Neural cell (in vitro differentiated cells): ENCODE data around the gene RELN.

Source experiments
- EZH2 ChIP-seq: fragments of 200-600, 300-800 bp; shearing (Covaris generic), sonication (generic); IDR thresholded peaks from 2 replicates; pipeline ENCODE4 v1.6.1; 2014; ENCODE audit warnings: antibody characterized with exemption, low read length, borderline replicate concordance, mild to moderate bottlenecking; ENCODE audit not compliant: insufficient read depth, poor library complexity, severe bottlenecking
- POLR2AphosphoS5 ChIP-seq: IDR thresholded peaks from 2 replicates; pipeline ENCODE4 v1.6.1; 2012
- RAD21 ChIP-seq: fragments of 450-650 bp; conservative IDR thresholded peaks from 2 replicates; pipeline ENCODE4 v1.6.1; 2014; ENCODE audit warnings: antibody characterized with exemption, mild to moderate bottlenecking, moderate library complexity
- TAF1 ChIP-seq: IDR thresholded peaks from 2 replicates; pipeline ENCODE4 v1.6.1; 2012; ENCODE audit warnings: low read depth
- TF ChIP-seq, protein P1 (sequence below): fragments of 450-650 bp; IDR thresholded peaks from 2 replicates; pipeline ENCODE4 v1.5.1; 2014; ENCODE audit warnings: antibody characterized with exemption, mild to moderate bottlenecking, moderate library complexity; ENCODE audit not compliant: poor library complexity, severe bottlenecking
- TF ChIP-seq, protein P2 (sequence below): IDR thresholded peaks from 2 replicates; pipeline ENCODE4 v1.6.1; 2012; ENCODE audit warnings: borderline replicate concordance

DNA sequence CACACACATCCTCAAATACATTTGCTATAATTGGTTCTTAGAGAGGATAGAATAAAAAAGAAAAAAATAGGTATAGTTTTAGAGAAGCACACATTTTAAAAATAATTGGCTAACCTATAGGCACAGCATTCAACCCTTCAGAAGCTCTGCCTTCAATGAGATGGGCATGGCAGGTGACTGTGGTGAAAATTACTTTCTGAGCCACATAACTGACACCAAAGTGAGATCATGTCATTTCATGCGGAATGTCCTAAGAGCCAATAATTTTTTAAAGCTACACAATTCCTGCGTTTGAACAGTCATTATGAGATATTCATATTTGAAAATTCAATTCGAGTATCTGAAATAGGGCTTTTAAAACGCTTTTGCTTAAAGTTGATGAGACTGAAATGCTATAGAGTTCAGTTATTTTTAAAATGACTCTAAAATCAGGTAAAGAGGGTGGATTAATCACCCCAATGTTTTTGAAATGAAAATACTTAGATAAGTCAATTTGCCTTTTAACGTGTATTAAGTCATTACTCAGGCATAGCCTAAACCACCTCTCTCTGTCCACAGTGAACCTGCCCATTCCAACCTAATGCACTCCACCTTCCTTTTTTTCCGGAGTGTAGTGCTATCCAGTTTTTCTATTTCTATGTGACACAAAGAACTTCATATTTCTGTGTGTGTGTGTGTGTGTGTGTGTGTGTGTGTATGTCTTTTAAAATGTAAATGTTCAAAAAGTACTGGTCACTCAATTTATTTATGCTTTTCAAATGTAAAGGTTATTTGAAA, 6.1 kb downstream of the RELN start:
- TF ChIP-seq POLR2AphosphoS5 (peak; percentile 52), TAF1 (no peak), EZH2 (no peak), RAD21 (no peak)
- TF ChIP-seq, protein P1, sequence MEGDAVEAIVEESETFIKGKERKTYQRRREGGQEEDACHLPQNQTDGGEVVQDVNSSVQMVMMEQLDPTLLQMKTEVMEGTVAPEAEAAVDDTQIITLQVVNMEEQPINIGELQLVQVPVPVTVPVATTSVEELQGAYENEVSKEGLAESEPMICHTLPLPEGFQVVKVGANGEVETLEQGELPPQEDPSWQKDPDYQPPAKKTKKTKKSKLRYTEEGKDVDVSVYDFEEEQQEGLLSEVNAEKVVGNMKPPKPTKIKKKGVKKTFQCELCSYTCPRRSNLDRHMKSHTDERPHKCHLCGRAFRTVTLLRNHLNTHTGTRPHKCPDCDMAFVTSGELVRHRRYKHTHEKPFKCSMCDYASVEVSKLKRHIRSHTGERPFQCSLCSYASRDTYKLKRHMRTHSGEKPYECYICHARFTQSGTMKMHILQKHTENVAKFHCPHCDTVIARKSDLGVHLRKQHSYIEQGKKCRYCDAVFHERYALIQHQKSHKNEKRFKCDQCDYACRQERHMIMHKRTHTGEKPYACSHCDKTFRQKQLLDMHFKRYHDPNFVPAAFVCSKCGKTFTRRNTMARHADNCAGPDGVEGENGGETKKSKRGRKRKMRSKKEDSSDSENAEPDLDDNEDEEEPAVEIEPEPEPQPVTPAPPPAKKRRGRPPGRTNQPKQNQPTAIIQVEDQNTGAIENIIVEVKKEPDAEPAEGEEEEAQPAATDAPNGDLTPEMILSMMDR: no peak
- TF ChIP-seq, protein P2, sequence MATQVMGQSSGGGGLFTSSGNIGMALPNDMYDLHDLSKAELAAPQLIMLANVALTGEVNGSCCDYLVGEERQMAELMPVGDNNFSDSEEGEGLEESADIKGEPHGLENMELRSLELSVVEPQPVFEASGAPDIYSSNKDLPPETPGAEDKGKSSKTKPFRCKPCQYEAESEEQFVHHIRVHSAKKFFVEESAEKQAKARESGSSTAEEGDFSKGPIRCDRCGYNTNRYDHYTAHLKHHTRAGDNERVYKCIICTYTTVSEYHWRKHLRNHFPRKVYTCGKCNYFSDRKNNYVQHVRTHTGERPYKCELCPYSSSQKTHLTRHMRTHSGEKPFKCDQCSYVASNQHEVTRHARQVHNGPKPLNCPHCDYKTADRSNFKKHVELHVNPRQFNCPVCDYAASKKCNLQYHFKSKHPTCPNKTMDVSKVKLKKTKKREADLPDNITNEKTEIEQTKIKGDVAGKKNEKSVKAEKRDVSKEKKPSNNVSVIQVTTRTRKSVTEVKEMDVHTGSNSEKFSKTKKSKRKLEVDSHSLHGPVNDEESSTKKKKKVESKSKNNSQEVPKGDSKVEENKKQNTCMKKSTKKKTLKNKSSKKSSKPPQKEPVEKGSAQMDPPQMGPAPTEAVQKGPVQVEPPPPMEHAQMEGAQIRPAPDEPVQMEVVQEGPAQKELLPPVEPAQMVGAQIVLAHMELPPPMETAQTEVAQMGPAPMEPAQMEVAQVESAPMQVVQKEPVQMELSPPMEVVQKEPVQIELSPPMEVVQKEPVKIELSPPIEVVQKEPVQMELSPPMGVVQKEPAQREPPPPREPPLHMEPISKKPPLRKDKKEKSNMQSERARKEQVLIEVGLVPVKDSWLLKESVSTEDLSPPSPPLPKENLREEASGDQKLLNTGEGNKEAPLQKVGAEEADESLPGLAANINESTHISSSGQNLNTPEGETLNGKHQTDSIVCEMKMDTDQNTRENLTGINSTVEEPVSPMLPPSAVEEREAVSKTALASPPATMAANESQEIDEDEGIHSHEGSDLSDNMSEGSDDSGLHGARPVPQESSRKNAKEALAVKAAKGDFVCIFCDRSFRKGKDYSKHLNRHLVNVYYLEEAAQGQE: no peak
